Nasal cavity respiratory epithelium epithelial cell of viscerocranial mucosa (primary cell): ENCODE measurements around the gene ALDH3A1. TPM values are rescaled to one million over a fixed set of nuclear protein-coding genes. Genes with fewer than 3 reads are reported as not detected.

Source experiments
- total RNA-seq: library from RNA; depleted of rRNA; stranded (reverse); fragments of >200 nt; gene quantifications from 2 replicates; pipeline ENCODE4 v1.2.3, GENCODE V29; 2014

ALDH3A1 gene
- 6.2 and 18.3 TPM in 2 replicates for total RNA-seq

GRCh38 chr17:19747829-19748806, at the start of gene ALDH3A1:
Gene ALDH3A1, minus strand, starts transcription at chr17:19748298. Its CDS starts 3,169 bp downstream, at chr17:19745129.

GRCh38 chr17:19716108-19717030, 31.7 kb downstream of the ALDH3A1 start, which contains the start of gene SLC47A2:
Gene SLC47A2, minus strand, starts transcription at chr17:19716584. Its CDS starts 29 bp downstream, at chr17:19716555.

Other genes with a start within 250 kb of the ALDH3A1 start
- gene SLC47A1, start 214.4 kb downstream of the ALDH3A1 start, total RNA-seq = 0.34 and 0.57 TPM in 2 replicates
- gene ALDH3A2, start 99.5 kb downstream of the ALDH3A1 start, total RNA-seq = 75.5 and 233 TPM in 2 replicates
- 0.34 and 1.2 TPM in 2 replicates for gene SLC47A2, start 31.7 kb downstream of the ALDH3A1 start, total RNA-seq
- gene ULK2, start 119.6 kb upstream of the ALDH3A1 start, total RNA-seq = 33.0 and 33.8 TPM in 2 replicates
- 21.2 and 35.2 TPM in 2 replicates for gene AKAP10, start 229.5 kb upstream of the ALDH3A1 start, total RNA-seq